Measurements from ENCODE around the gene CTSH. TPM values are rescaled to one million over a fixed set of nuclear protein-coding genes. Genes with fewer than 3 reads are reported as not detected.

Gene CTSH
- total RNA-seq, 2 experiments from 2014 or later, result 11.1 to 11.4 TPM

GRCh38 chr15:78950902-78951840 lies 6.3 kb upstream of the CTSH start:
- H3K4me3 ChIP-seq (ENCODE audit: low read length), result no peak overlapping the region
- Mint-ChIP-seq H3K36me3 (ENCODE audit: low read depth) (no peaks in the 10 kb centered on the region), H3K4me3 (no peak overlapping the region), H3K27ac (peak overlapping the region; percentile 40), H3K27me3 (no peaks in the 10 kb centered on the region), H3K9me3 (no peaks in the 10 kb centered on the region), H3K4me1 (ENCODE audit: low read depth) (peaks cover 9% of the 10 kb centered on the region)
- no peaks in the 10 kb centered on the region for H3K27me3 ChIP-seq (ENCODE audit: control insufficient read depth in 1 of 2, insufficient read depth in 2 of 2, low read length in 2 of 2)
- ChIA-PET CTCF (no interaction called here), POLR2A (no interaction called here)
- H3K36me3 ChIP-seq (ENCODE audit: insufficient read depth, low read length), result no peaks in the 10 kb centered on the region
- H3K9me3 ChIP-seq (ENCODE audit: control insufficient read depth in 1 of 2, insufficient read depth in 1 of 2, low read length in 2 of 2), result no peaks in the 10 kb centered on the region
- ATAC-seq (ENCODE audit: poor library complexity) (peak; percentile 39), DNase-seq (no peak)
- no peak for TF ChIP-seq CTCF (IDR thresholded peaks at IDR 0.05)
- peaks cover 7% of the 10 kb centered on the region for H3K4me1 ChIP-seq (ENCODE audit: insufficient read depth, low read length)
- intact Hi-C loops (cut with DNase I, micrococcal nuclease), result no loop called here
- H3K27ac ChIP-seq (ENCODE audit: low read depth in 1 of 2, low read length in 2 of 2), result no peak overlapping the region

- Mint-ChIP-seq H3K27ac (no peak overlapping the region), H3K27me3 (no peaks in the 10 kb centered on the region), H3K9me3 (no peaks in the 10 kb centered on the region), H3K4me1 (ENCODE audit: low read depth) (peaks cover 9% of the 10 kb centered on the region), H3K36me3 (ENCODE audit: low read depth) (no peaks in the 10 kb centered on the region), H3K4me3 (no peak overlapping the region)
- CTCF ChIA-PET, result no interaction called here
- Histone ChIP-seq H3K27ac (ENCODE audit: low read depth in 1 of 2, low read length in 2 of 2) (no peak overlapping the region), H3K36me3 (ENCODE audit: insufficient read depth, low read length) (no peaks in the 10 kb centered on the region), H3K9me3 (ENCODE audit: control insufficient read depth in 1 of 2, insufficient read depth in 1 of 2, low read length in 2 of 2) (no peaks in the 10 kb centered on the region), H3K4me1 (ENCODE audit: insufficient read depth, low read length) (peaks cover 8% of the 10 kb centered on the region), H3K27me3 (ENCODE audit: control insufficient read depth in 1 of 2, insufficient read depth in 2 of 2, low read length in 2 of 2) (no peaks in the 10 kb centered on the region), H3K4me3 (ENCODE audit: low read length) (no peak overlapping the region)
- TF ChIP-seq CTCF (IDR thresholded peaks at IDR 0.05), result no peak
- DNase-seq (no peak), ATAC-seq (ENCODE audit: poor library complexity) (no peak)
- intact Hi-C loops (cut with DNase I, micrococcal nuclease), result no loop called here
- POLR2A ChIA-PET, result no interaction called here
Measured at GRCh38 chr15:78950343-78950742, 5.5 kb upstream of the CTSH start.

GRCh38 chr15:78949461-78949860 lies 4.6 kb upstream of the CTSH start:
- peaks cover 3% of the 10 kb centered on the region for H3K27me3 Mint-ChIP-seq

More at GRCh38 chr15:78949461-78949860, 4.6 kb upstream of the CTSH start:
- Histone ChIP-seq H3K9me3 (ENCODE audit: control insufficient read depth in 1 of 2, insufficient read depth in 1 of 2, low read length in 2 of 2) (no peaks in the 10 kb centered on the region), H3K4me1 (ENCODE audit: insufficient read depth, low read length) (peaks cover 15% of the 10 kb centered on the region), H3K27me3 (ENCODE audit: control insufficient read depth in 1 of 2, insufficient read depth in 2 of 2, low read length in 2 of 2) (no peaks in the 10 kb centered on the region), H3K36me3 (ENCODE audit: insufficient read depth, low read length) (no peaks in the 10 kb centered on the region), H3K27ac (ENCODE audit: low read depth in 1 of 2, low read length in 2 of 2) (no peak overlapping the region), H3K4me3 (ENCODE audit: low read length) (no peak overlapping the region)
- Mint-ChIP-seq H3K4me1 (ENCODE audit: low read depth) (peaks cover 9% of the 10 kb centered on the region), H3K4me3 (no peak overlapping the region), H3K27ac (no peak overlapping the region), H3K36me3 (ENCODE audit: low read depth) (no peaks in the 10 kb centered on the region), H3K9me3 (no peaks in the 10 kb centered on the region)
- no peak for DNase-seq
- TF ChIP-seq CTCF (IDR thresholded peaks at IDR 0.05), result no peak
- no peak for ATAC-seq (ENCODE audit: poor library complexity)
- ChIA-PET POLR2A (no interaction called here), CTCF (no interaction called here)
- intact Hi-C loops (cut with DNase I, micrococcal nuclease), result no loop called here

Measured in CD4-positive, alpha-beta T cell (primary cell).